ENCODE results near the gene KIAA0513. TPM values are rescaled to one million over a fixed set of nuclear protein-coding genes. Genes with fewer than 3 reads are reported as not detected.
A peak's percentile ranks its signal among the peaks of the same experiment; 100 is the strongest.

KIAA0513 gene, protein sequence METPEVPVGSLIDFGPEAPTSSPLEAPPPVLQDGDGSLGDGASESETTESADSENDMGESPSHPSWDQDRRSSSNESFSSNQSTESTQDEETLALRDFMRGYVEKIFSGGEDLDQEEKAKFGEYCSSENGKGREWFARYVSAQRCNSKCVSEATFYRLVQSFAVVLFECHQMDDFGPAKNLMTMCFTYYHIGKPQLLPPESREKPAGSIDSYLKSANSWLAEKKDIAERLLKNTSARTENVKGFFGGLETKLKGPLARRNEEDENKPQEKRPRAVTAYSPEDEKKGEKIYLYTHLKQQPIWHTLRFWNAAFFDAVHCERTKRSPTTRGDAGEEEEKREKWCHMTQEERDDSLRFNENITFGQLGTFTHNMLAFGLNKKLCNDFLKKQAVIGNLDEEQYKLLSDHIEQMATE
- 3.7 TPM for polyA plus RNA-seq (2013, experiment 1 of 2)
- 5.5 TPM for polyA plus RNA-seq (2013, experiment 2 of 2)

DNA sequence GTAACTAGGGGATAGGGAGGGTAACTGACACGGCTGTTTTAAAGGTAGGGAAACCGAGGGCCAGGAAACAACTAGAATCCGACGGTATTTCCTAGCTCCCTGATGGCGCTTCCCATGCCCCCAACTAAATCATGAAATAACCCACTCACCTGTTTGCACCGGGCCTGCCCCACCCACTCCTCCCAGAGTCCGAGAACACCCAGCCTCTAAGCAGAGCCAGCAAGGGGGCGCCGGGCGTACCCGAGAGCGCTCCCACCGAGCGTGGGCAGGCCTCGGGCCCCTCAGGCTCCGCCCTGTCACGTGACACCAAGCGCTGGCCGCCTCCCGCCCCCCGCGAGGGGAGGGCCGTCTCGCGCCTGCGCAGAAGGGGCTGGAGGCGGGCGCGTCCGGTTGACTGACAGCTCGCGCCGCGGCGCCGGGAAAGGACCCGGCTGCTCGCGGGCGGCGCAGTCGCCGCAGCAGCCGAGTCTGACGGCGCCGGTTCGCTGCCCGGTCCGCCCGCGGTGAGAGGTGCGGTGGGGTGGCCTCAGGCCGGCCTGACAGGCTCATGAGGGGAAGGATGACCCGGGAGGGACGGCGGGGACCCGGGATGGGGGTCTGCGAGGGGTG lies at the start of gene KIAA0513:
TSS of gene KIAA0513 (plus strand) at position 447 of the 609 bp plus-strand sequence. CDS start 39,277 bp downstream, outside the sequence.
- WGBS, 2 experiments (ENCODE audit: insufficient coverage in 2 of 2) = 0 to 1% methylated on average over 32 to 44 of the region's 59 CpGs
- H3K4me3 ChIP-seq (ENCODE audit: extremely low read depth, insufficient read depth, low read length, poor library complexity, severe bottlenecking) = peak within 1 kb of the TSS; percentile 69
- no peaks in the 10 kb centered on the region for H3K36me3 ChIP-seq (ENCODE audit: control insufficient read depth, insufficient read depth, low read length)
- H3K27ac ChIP-seq (ENCODE audit: low read depth, low read length, severe bottlenecking) = no peak within 1 kb of the TSS
- H3K9me3 ChIP-seq (ENCODE audit: control insufficient read depth, low read length) = no peaks in the 10 kb centered on the region
- peaks cover 21% of the 10 kb centered on the region for H3K4me1 ChIP-seq (ENCODE audit: control insufficient read depth, insufficient read depth, low read length, poor library complexity, severe bottlenecking)

DNA sequence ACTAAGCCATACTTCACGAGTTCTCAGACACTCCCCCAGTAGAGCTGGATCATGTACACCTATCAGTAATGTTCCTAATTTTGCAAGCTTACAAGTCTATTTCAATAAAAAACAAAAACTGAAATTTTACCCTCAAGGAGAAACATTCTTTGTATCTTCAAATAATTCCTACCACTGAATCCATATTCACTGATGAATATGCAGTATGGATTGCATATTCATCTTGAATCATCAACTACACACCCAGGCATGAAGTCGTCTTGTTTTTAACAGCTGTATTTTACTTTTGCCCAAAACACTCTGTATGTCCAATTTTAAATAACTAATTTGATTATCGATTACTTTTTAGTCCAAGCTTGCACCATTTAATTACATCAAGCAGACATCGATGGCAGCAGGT lies 48.1 kb upstream of the KIAA0513 start:
- peaks cover 93% of the 10 kb centered on the region for H3K36me3 ChIP-seq (ENCODE audit: control insufficient read depth, insufficient read depth, low read length)
- no peaks in the 10 kb centered on the region for H3K4me1 ChIP-seq (ENCODE audit: control insufficient read depth, insufficient read depth, low read length, poor library complexity, severe bottlenecking)
- no peak overlapping the region for H3K27ac ChIP-seq (ENCODE audit: low read depth, low read length, severe bottlenecking)
- WGBS, 2 experiments (ENCODE audit: insufficient coverage in 2 of 2) = 96 to 100% methylated on average over 3 to 4 of the region's 4 CpGs
- H3K9me3 ChIP-seq (ENCODE audit: control insufficient read depth, low read length) = no peaks in the 10 kb centered on the region
- H3K4me3 ChIP-seq (ENCODE audit: extremely low read depth, insufficient read depth, low read length, poor library complexity, severe bottlenecking) = no peak overlapping the region

DNA sequence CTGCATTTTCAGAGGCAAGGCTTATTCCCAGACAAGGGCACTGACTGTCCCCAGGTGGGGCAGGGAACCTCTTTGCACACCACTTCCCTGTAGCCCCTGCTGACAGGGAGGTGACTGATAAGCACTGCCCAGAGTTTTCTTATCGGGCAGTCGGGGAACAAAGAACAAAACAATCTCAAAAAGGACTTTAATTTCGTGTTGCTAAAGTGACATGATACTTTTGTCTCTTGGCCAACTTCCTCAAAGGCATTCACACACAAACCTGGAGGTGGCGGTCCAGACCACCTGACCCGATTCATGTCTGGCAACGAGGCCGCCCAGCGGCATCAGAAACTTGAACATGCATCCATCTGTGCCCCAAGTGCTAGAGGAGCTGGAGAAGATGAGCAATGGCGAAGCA lies 45.2 kb upstream of the KIAA0513 start:
- peaks cover 93% of the 10 kb centered on the region for H3K36me3 ChIP-seq (ENCODE audit: control insufficient read depth, insufficient read depth, low read length)

DNA sequence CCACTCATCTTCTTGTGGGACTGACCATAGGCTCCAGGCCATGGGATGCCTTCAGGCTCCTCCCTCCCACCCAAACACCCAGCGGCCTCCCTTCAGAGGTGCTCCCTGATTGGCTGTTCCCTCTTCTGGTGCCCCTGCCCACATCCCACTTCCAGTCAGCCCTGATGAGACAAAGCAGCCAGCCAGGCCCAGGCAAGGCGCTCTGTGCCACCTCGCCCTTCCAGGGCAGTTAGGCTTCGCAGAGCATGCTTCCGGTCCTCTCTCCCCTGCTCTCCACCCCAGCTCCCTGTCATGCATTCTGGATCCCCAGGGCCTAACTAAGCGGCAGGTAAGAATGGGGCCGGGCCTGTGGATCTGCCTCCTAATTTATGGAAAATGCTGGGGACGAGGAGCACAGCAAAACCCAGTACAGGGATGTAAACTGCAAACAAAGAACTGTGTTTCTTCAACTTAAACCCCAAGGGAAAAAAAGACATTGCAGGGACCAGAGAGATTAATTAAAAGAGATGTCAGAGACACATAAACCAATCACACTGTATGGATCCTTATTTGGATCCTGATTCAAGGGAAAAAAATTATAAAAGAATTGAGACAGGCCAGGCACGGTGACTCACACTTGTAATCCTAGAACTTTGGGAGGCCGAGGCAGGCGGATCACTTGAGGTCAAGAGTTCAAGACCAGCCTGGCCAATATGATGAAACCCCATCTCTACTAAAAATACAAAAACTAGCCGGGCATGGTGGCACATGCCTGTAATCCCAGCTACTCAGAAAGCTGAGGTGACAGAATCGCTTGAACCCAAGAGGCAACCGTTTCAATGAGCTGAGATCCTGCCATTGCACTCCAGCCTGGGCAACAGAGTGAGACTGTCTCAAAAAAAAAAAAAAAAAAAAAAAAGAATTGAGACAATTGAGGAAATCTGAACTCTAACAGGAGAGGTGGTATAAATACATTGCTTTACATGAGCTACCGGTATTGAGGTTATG lies 42.2 kb upstream of the KIAA0513 start:
- 94 to 96% methylated on average over 8 to 10 of the region's 15 CpGs for WGBS, 2 experiments (ENCODE audit: insufficient coverage in 2 of 2)
- Histone ChIP-seq H3K36me3 (ENCODE audit: control insufficient read depth, insufficient read depth, low read length) (peaks cover 94% of the 10 kb centered on the region), H3K4me3 (ENCODE audit: extremely low read depth, insufficient read depth, low read length, poor library complexity, severe bottlenecking) (no peak overlapping the region), H3K27ac (ENCODE audit: low read depth, low read length, severe bottlenecking) (no peak overlapping the region), H3K4me1 (ENCODE audit: control insufficient read depth, insufficient read depth, low read length, poor library complexity, severe bottlenecking) (peaks cover 9% of the 10 kb centered on the region), H3K9me3 (ENCODE audit: control insufficient read depth, low read length) (no peaks in the 10 kb centered on the region)

More for the DNA sequence above, 45.2 kb upstream of the KIAA0513 start:
- H3K4me3 ChIP-seq (ENCODE audit: extremely low read depth, insufficient read depth, low read length, poor library complexity, severe bottlenecking) = no peak overlapping the region
- no peaks in the 10 kb centered on the region for H3K9me3 ChIP-seq (ENCODE audit: control insufficient read depth, low read length)
- 93 to 95% methylated on average over 8 to 9 of the region's 9 CpGs for WGBS, 2 experiments (ENCODE audit: insufficient coverage in 2 of 2)
- H3K27ac ChIP-seq (ENCODE audit: low read depth, low read length, severe bottlenecking) = no peak overlapping the region
- peaks cover 9% of the 10 kb centered on the region for H3K4me1 ChIP-seq (ENCODE audit: control insufficient read depth, insufficient read depth, low read length, poor library complexity, severe bottlenecking)

DNA sequence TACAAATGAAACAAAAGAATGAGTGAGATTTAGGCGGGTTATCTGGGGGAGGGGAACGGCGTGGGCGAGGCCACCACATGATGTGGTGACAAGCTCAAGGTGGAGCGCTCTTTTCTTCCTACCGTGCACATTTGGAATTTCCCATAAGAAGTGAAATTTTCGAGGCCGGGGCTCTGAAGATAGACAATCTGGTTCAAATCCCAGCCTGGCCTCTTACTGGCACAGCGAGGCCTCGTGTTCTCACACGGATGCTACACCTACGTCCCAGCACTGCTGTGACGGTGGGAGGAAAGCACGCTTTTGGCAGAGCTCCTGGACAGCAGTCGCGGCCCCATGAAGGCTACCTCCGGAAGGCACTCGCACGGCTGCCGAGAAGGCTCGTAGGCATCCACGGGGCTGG lies 41.5 kb upstream of the KIAA0513 start:
- peaks cover 92% of the 10 kb centered on the region for H3K36me3 ChIP-seq (ENCODE audit: control insufficient read depth, insufficient read depth, low read length)
- WGBS, 2 experiments (ENCODE audit: insufficient coverage in 2 of 2) = 96 to 98% methylated on average over 15 to 22 of the region's 22 CpGs
- peaks cover 9% of the 10 kb centered on the region for H3K4me1 ChIP-seq (ENCODE audit: control insufficient read depth, insufficient read depth, low read length, poor library complexity, severe bottlenecking)
- H3K27ac ChIP-seq (ENCODE audit: low read depth, low read length, severe bottlenecking) = no peak overlapping the region
- H3K4me3 ChIP-seq (ENCODE audit: extremely low read depth, insufficient read depth, low read length, poor library complexity, severe bottlenecking) = no peak overlapping the region
- no peaks in the 10 kb centered on the region for H3K9me3 ChIP-seq (ENCODE audit: control insufficient read depth, low read length)

DNA sequence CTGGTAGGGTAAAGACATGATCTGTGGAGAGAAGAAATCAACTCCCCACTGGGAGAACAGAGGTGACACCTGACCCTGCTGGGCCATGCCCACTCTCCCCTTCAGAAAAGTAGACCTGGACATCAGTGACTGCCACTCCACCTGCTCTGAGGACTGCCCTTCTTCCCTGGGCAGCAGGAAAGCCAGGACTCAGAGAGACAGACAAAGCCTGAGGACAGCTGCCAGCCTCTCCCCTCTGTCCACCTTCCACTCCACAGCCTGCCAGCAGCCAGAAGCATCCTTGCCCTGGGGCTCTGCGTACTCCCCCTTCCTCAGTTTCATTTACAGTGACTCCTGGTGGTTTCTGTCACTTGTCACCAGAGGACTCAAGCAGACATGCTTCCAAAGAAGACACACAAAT lies 40.7 kb upstream of the KIAA0513 start:
- Histone ChIP-seq H3K9me3 (ENCODE audit: control insufficient read depth, low read length) (no peaks in the 10 kb centered on the region), H3K27ac (ENCODE audit: low read depth, low read length, severe bottlenecking) (no peak overlapping the region), H3K4me1 (ENCODE audit: control insufficient read depth, insufficient read depth, low read length, poor library complexity, severe bottlenecking) (peaks cover 9% of the 10 kb centered on the region), H3K4me3 (ENCODE audit: extremely low read depth, insufficient read depth, low read length, poor library complexity, severe bottlenecking) (no peak overlapping the region), H3K36me3 (ENCODE audit: control insufficient read depth, insufficient read depth, low read length) (peaks cover 85% of the 10 kb centered on the region)
- 93% methylated on average over 1 of the region's 1 CpG; no CpG with 5 or more reads in 1 of the 2 experiments for WGBS, 2 experiments (ENCODE audit: insufficient coverage in 2 of 2)

DNA sequence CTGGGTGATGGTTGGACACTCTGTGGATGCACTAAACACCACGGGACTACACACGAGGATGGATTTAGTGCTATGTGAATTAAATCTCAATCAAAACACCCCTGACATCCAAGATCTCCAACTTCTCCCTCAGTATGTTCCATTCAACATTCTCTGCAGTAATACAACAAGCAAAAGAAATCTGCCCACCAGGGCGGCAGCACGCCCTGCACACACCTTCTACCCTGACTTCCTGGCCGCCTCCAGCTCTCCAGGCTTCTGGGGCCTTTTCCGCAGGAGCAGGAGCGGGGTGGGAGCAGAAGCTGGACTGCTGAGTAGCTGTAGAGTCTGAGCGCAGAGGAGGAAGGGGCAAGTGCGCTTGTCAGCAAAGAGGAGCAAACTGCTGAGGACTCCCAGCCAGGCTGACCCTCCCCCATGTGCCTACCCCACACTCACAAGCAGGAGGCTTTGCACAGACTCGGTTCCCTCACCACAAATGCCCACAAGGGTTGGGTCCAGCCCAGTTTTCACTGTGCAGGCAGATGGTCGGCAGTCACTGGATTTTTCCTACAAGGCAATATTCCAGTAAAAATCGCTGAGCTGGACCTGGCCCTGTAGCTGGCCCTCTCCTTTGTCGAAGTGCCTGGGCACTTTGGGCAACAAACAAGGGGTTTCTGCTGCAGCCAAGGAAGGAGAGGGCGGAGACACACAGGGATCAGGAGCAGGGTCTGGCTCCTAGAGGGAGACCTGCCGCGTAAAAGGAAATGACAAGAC lies 39.1 kb upstream of the KIAA0513 start:
- no peaks in the 10 kb centered on the region for H3K9me3 ChIP-seq (ENCODE audit: control insufficient read depth, low read length)
- peaks cover 82% of the 10 kb centered on the region for H3K36me3 ChIP-seq (ENCODE audit: control insufficient read depth, insufficient read depth, low read length)
- H3K27ac ChIP-seq (ENCODE audit: low read depth, low read length, severe bottlenecking) = no peak overlapping the region
- WGBS, 2 experiments (ENCODE audit: insufficient coverage in 2 of 2) = 92 to 99% methylated on average over 12 to 13 of the region's 16 CpGs
- H3K4me3 ChIP-seq (ENCODE audit: extremely low read depth, insufficient read depth, low read length, poor library complexity, severe bottlenecking) = no peak overlapping the region
- peaks cover 9% of the 10 kb centered on the region for H3K4me1 ChIP-seq (ENCODE audit: control insufficient read depth, insufficient read depth, low read length, poor library complexity, severe bottlenecking)

DNA sequence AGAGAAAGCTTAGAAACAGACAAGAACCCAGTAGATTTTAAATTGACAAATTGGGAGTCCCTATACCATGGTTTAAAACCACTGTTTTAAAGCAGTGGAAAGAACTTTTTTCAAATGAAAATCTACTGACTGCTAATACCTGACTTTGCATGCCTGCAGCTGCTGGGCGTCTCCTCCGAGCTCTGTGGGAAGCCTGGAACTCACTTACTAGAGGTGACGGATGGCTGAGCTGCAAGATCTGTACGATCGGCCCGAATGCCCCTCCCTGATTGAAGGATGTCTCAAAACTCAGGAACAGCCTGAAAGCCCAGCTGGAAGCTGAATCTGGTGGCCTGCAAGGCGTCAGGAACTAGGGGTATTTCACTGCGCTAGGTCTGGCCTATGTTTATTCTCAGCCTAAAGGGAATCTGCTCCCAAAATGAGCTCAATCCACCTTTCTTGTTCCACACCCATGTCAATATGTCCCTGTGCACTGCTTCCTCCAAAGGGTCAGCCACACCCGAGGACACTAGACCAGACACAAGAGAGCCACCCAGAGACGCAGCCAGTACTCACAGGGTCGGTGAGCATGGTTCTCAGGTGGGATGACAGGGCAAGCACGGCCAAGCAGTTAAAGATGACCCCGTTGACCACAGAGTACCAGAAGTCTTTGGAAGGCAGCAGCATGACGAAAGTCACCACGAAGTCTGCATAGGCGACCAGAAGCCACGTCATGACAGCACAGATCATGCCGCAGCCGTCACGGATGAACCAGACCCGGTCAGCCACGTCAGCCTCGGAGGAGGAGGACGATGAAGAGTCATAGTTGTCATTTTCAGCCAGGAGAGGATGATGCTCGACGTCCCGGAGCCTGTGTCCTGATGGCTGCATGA lies 37.6 kb upstream of the KIAA0513 start:
- Histone ChIP-seq H3K4me1 (ENCODE audit: control insufficient read depth, insufficient read depth, low read length, poor library complexity, severe bottlenecking) (peaks cover 19% of the 10 kb centered on the region), H3K36me3 (ENCODE audit: control insufficient read depth, insufficient read depth, low read length) (peaks cover 82% of the 10 kb centered on the region), H3K9me3 (ENCODE audit: control insufficient read depth, low read length) (no peaks in the 10 kb centered on the region), H3K27ac (ENCODE audit: low read depth, low read length, severe bottlenecking) (no peak overlapping the region), H3K4me3 (ENCODE audit: extremely low read depth, insufficient read depth, low read length, poor library complexity, severe bottlenecking) (no peak overlapping the region)
- WGBS, 2 experiments (ENCODE audit: insufficient coverage in 2 of 2) = 89 to 93% methylated on average over 27 of the region's 27 CpGs

DNA sequence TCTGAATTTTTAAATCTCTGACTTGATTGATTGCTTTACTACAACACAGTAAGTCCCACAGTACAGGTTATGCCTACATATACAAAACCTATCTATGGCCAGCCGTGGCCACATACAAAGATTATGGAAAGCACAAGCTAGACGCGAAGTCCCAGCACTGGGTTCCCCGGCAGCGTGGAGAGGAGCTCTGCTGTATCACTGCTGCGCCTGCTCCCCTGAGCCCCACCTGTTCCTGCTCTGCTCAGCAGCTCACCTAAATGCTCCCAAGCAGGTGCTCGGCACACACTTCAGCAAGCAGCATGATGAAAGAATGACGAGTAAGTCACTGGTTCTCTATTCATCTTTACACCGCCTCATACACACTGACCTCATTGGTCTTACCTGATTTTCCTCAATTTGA lies 36.8 kb upstream of the KIAA0513 start:
- Histone ChIP-seq H3K36me3 (ENCODE audit: control insufficient read depth, insufficient read depth, low read length) (peaks cover 82% of the 10 kb centered on the region), H3K4me3 (ENCODE audit: extremely low read depth, insufficient read depth, low read length, poor library complexity, severe bottlenecking) (no peak overlapping the region), H3K27ac (ENCODE audit: low read depth, low read length, severe bottlenecking) (no peak overlapping the region), H3K4me1 (ENCODE audit: control insufficient read depth, insufficient read depth, low read length, poor library complexity, severe bottlenecking) (peaks cover 21% of the 10 kb centered on the region), H3K9me3 (ENCODE audit: control insufficient read depth, low read length) (no peaks in the 10 kb centered on the region)
- 97% methylated on average over 9 of the region's 9 CpGs for WGBS, 2 experiments (ENCODE audit: insufficient coverage in 2 of 2)

All from mesodermal cell (in vitro differentiated cells).